Activated T-helper 1 cell treated with anti-CD3 and anti-CD28 coated beads, Interleukin-12 subunit alpha, Interleukin-12 subunit beta, Interleukin-2, Interleukin-4 antibody, amounts not matched to agents 30 ng/mL and 10 ng/mL and 1 ng/mL, durations not matched to agents 14 hours and 24 hours and 36 hours (primary cell): ENCODE results near the gene SPATA18. TPM values are rescaled to one million over a fixed set of nuclear protein-coding genes. Genes with fewer than 3 reads are reported as not detected.

Source experiments
- DNase-seq: peaks from one replicate; pipeline ENCODE4 v3.0.0; 2021; ENCODE audit warnings: low spot score
- H3K27ac Mint-ChIP-seq: one replicate; pipeline ENCODE4 v1.8.0; 2021; ENCODE audit warnings: mild to moderate bottlenecking, mixed read lengths
- H3K27me3 Mint-ChIP-seq: one replicate; pipeline ENCODE4 v1.8.0; 2022; ENCODE audit warnings: mild to moderate bottlenecking, moderate library complexity, mixed read lengths; ENCODE audit not compliant: insufficient read depth
- H3K36me3 Mint-ChIP-seq: one replicate; pipeline ENCODE4 v1.8.0; 2021; ENCODE audit warnings: low read depth, mixed read lengths
- H3K4me1 Mint-ChIP-seq: one replicate; pipeline ENCODE4 v1.8.0; 2021; ENCODE audit warnings: low read depth, mixed read lengths
- H3K4me3 Mint-ChIP-seq: one replicate; pipeline ENCODE4 v1.8.0; 2021; ENCODE audit warnings: mild to moderate bottlenecking, moderate library complexity, mixed read lengths
- H3K9me3 Mint-ChIP-seq: one replicate; pipeline ENCODE4 v1.8.0; 2021; ENCODE audit warnings: mixed read lengths
- intact Hi-C: fragments of 100-400 bp; cut with micrococcal nuclease; formaldehyde crosslinking; loops from one replicate; pipeline ENCODE4 v1.15.1; 2024
- total RNA-seq: library from RNA; stranded (reverse); gene quantifications from 2 replicates; pipeline ENCODE4 v1.2.3, GENCODE V29; 2022

The SPATA18 gene
- total RNA-seq, 1 donor from 2014 or later: 0.13 TPM

DNA sequence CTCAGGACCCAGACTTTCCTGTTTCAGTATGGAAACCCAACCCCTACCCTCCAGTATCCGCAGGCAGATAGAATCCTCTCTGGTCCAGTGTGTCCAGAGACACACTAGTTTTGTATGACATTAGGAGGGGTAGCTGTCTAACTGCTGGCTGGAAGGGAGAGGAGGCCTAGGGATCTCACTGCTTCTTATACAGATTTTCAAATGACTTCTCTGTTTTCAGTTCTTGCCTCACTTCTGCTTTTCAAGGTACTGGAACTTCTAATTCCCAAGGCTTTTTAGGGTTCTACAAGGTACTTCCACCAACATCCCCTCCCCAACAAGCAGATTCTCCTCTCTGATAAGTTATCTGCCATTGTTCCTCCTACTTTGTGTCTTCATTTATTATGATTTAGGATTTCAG lies 19.1 kb upstream of the SPATA18 start:
- no peaks in the 10 kb centered on the region for H3K27me3 Mint-ChIP-seq
- peaks cover 14% of the 10 kb centered on the region for H3K4me1 Mint-ChIP-seq
- H3K27ac Mint-ChIP-seq: no peak overlapping the region
- H3K36me3 Mint-ChIP-seq: peaks cover 17% of the 10 kb centered on the region
- H3K9me3 Mint-ChIP-seq: no peaks in the 10 kb centered on the region
- no peak for DNase-seq
- intact Hi-C loops: loop anchor here (10.0 kb wide), 1 partner anchor 693 kb away; no protein-coding TSS in a partner anchor
- H3K4me3 Mint-ChIP-seq: no peak overlapping the region

GRCh38 chr4:52035190-52035589 lies 15.9 kb upstream of the SPATA18 start:
- Mint-ChIP-seq H3K36me3 (peaks cover 11% of the 10 kb centered on the region), H3K27me3 (peaks cover 4% of the 10 kb centered on the region), H3K4me3 (no peak overlapping the region), H3K27ac (no peak overlapping the region), H3K4me1 (peaks cover 27% of the 10 kb centered on the region), H3K9me3 (no peaks in the 10 kb centered on the region)
- DNase-seq: no peak
- intact Hi-C loops: loop anchor here (10.0 kb wide), 1 partner anchor 690 kb away; no protein-coding TSS in a partner anchor

GRCh38 chr4:52036886-52037530 lies 14.1 kb upstream of the SPATA18 start:
- Mint-ChIP-seq H3K27me3 (peaks cover 12% of the 10 kb centered on the region), H3K36me3 (peaks cover 4% of the 10 kb centered on the region), H3K27ac (peak overlapping the region; percentile 63), H3K4me1 (peaks cover 27% of the 10 kb centered on the region), H3K9me3 (no peaks in the 10 kb centered on the region), H3K4me3 (peak overlapping the region; percentile 86)
- intact Hi-C loops: loop anchor here (2.0 to 10.0 kb wide), 2 partner anchors 14 to 688 kb away; partner anchors contain the start of gene SPATA18
- no peak for DNase-seq

- H3K4me1 Mint-ChIP-seq: peaks cover 27% of the 10 kb centered on the region
Measured at GRCh38 chr4:52037689-52038102, 13.4 kb upstream of the SPATA18 start.

GRCh38 chr4:52038103-52038912 lies 12.8 kb upstream of the SPATA18 start, which contains the start of gene SGCB:
TSS of gene SGCB (minus strand) at chr4:52038299. CDS start at chr4:52038259, 40 bp downstream.
- H3K36me3 Mint-ChIP-seq: peaks cover 3% of the 10 kb centered on the region
- peaks cover 17% of the 10 kb centered on the region for H3K27me3 Mint-ChIP-seq
- DNase-seq: peak; percentile 71
- H3K4me1 Mint-ChIP-seq: peaks cover 27% of the 10 kb centered on the region
- intact Hi-C loops: loop anchor here (1.0 to 10.0 kb wide), 3 partner anchors 12 to 686 kb away; no protein-coding TSS in a partner anchor
- H3K27ac Mint-ChIP-seq: peak within 1 kb of the TSS; percentile 63
- no peaks in the 10 kb centered on the region for H3K9me3 Mint-ChIP-seq
- peak within 1 kb of the TSS; percentile 86 for H3K4me3 Mint-ChIP-seq

More at GRCh38 chr4:52037689-52038102, 13.4 kb upstream of the SPATA18 start:
- peak overlapping the region; percentile 86 for H3K4me3 Mint-ChIP-seq
- no peaks in the 10 kb centered on the region for H3K9me3 Mint-ChIP-seq
- no peak for DNase-seq
- H3K27ac Mint-ChIP-seq: peak overlapping the region; percentile 63
- H3K36me3 Mint-ChIP-seq: peaks cover 3% of the 10 kb centered on the region
- H3K27me3 Mint-ChIP-seq: peaks cover 16% of the 10 kb centered on the region
- intact Hi-C loops: loop anchor here (1.0 to 10.0 kb wide), 4 partner anchors 11 to 687 kb away; partner anchors contain the start of gene SPATA18

- intact Hi-C loops: no loop called here
- no peaks in the 10 kb centered on the region for H3K4me1 Mint-ChIP-seq
- H3K27me3 Mint-ChIP-seq: peaks cover 42% of the 10 kb centered on the region
- no peak overlapping the region for H3K27ac Mint-ChIP-seq
- no peak overlapping the region for H3K4me3 Mint-ChIP-seq
- H3K9me3 Mint-ChIP-seq: no peaks in the 10 kb centered on the region
- no peak for DNase-seq
- H3K36me3 Mint-ChIP-seq: no peaks in the 10 kb centered on the region
Measured at GRCh38 chr4:52045028-52045427, 6.1 kb upstream of the SPATA18 start.

DNA sequence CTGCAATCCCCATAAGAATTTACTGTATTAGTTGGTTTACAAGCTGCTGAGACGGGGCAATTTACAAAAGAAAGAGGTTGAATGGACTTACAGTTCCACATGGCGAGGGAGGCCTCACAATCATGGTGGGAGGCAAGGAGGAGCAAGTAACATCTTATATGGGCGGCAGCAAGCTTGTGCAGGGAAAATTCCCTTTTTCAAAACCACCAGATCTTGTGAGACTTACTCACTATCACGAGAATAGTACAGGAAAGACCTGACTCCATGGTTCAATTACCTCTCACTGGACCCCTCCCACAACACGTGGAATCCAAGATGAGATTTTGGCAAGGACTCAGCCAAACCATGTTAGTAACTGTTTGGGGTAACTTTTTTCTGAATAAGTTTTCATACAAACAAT lies 1.8 kb upstream of the SPATA18 start:
- no peak overlapping the region for H3K27ac Mint-ChIP-seq
- intact Hi-C loops: no loop called here
- DNase-seq: no peak
- H3K27me3 Mint-ChIP-seq: peaks cover 62% of the 10 kb centered on the region
- H3K4me1 Mint-ChIP-seq: peaks cover 9% of the 10 kb centered on the region
- no peak overlapping the region for H3K4me3 Mint-ChIP-seq
- no peaks in the 10 kb centered on the region for H3K36me3 Mint-ChIP-seq
- no peaks in the 10 kb centered on the region for H3K9me3 Mint-ChIP-seq

- Mint-ChIP-seq H3K36me3 (no peaks in the 10 kb centered on the region), H3K4me3 (peak overlapping the region; percentile 70), H3K27me3 (peaks cover 73% of the 10 kb centered on the region), H3K27ac (no peak overlapping the region), H3K9me3 (no peaks in the 10 kb centered on the region), H3K4me1 (peaks cover 9% of the 10 kb centered on the region)
- no peak for DNase-seq
- intact Hi-C loops: loop anchor here (2.0 kb wide), 1 partner anchor 15 kb away; no protein-coding TSS in a partner anchor
Measured at GRCh38 chr4:52051615-52052474, 741 bp downstream of the SPATA18 start.

DNA sequence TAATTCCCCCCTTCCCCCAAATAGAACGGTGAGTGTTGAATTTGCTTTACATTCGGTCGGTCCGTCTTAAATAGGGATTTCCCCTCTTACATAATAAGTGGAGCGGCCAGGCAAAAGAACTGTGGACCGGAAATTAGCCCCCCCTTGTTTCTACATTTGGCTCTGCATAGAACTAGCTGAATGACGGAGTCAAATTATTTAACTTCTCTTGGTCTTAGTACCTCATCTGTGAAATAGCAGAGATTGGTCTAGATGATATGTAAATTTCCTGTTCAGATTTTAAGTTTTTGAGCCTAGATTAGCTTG lies 1.3 kb downstream of the SPATA18 start:
- no peak for DNase-seq
- H3K36me3 Mint-ChIP-seq: no peaks in the 10 kb centered on the region
- H3K4me1 Mint-ChIP-seq: peaks cover 9% of the 10 kb centered on the region
- no peak overlapping the region for H3K27ac Mint-ChIP-seq
- no peaks in the 10 kb centered on the region for H3K9me3 Mint-ChIP-seq
- peaks cover 69% of the 10 kb centered on the region for H3K27me3 Mint-ChIP-seq
- no peak overlapping the region for H3K4me3 Mint-ChIP-seq
- intact Hi-C loops: no loop called here

GRCh38 chr4:52054254-52054653 lies 3.1 kb downstream of the SPATA18 start:
- H3K4me3 Mint-ChIP-seq: no peak overlapping the region
- H3K27ac Mint-ChIP-seq: no peak overlapping the region
- no peaks in the 10 kb centered on the region for H3K36me3 Mint-ChIP-seq
- DNase-seq: no peak
- no peaks in the 10 kb centered on the region for H3K9me3 Mint-ChIP-seq
- H3K4me1 Mint-ChIP-seq: peaks cover 9% of the 10 kb centered on the region
- intact Hi-C loops: no loop called here
- peaks cover 56% of the 10 kb centered on the region for H3K27me3 Mint-ChIP-seq

DNA sequence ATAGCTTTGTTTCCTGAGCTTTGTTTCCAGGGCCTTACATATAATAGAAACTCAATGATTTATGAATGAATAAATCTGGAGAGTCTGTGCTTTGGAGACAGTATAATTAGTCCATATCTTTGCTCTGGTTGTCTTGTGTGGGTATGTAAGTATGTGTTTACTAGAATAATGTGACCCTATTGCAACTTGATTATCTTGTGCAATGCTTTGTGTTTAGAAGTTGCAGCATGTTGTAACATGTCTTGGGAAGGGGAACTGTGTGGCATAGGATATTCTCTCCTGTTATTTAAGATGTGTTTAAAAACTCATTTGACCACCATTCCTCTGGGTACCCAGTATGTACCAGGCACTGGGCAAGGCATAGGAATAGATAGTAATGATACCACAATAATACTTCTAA lies 6.1 kb downstream of the SPATA18 start:
- H3K4me3 Mint-ChIP-seq: no peak overlapping the region
- H3K36me3 Mint-ChIP-seq: no peaks in the 10 kb centered on the region
- peaks cover 4% of the 10 kb centered on the region for H3K4me1 Mint-ChIP-seq
- intact Hi-C loops: no loop called here
- no peak for DNase-seq
- H3K27ac Mint-ChIP-seq: no peak overlapping the region
- peaks cover 38% of the 10 kb centered on the region for H3K27me3 Mint-ChIP-seq
- no peaks in the 10 kb centered on the region for H3K9me3 Mint-ChIP-seq

GRCh38 chr4:52058275-52058674 lies 7.2 kb downstream of the SPATA18 start:
- Mint-ChIP-seq H3K4me3 (no peak overlapping the region), H3K36me3 (no peaks in the 10 kb centered on the region), H3K9me3 (no peaks in the 10 kb centered on the region), H3K27ac (no peak overlapping the region), H3K4me1 (no peaks in the 10 kb centered on the region), H3K27me3 (peaks cover 29% of the 10 kb centered on the region)
- DNase-seq: no peak
- intact Hi-C loops: no loop called here
